ENCODE measurements around the gene DDOST.
A peak's percentile ranks its signal among the peaks of the same experiment; 100 is the strongest.

DDOST gene

DNA sequence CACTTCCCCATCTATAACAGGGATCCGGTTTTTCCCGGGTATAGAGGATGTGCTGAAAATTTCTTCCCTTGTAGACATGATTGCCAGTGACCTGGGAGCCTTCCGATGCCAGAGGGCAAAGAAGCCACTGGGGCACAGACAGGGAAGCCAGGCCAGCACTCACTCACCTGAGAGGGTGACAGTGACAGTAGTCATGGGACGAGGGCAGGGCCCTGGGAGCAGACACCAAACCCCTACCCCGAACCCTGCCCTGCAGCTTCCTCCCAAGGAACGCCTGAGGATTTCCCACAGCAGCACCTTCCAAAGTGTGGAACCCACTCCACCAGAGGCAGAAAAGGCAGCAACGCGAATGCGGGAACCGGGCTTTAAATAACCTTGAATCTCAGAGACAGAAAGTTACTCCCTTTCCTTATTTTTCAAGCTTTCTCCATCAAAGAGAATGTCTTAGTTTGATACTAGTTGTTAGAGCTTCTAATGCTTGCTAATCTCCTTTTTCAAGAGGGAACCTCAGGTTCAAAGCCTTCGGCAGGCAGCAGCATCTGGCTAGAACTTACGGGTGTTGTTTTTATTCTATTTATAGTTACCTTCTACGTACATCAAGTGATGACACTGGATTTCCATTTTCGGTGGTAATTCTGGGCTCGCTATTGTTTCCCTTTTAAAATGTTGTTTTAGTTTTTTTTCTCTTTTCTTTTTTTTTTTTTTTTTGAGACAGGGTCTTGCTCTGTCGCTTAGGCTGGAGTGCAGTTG lies 2.8 kb downstream of the DDOST start:
- DNase-seq = no peak

DNA sequence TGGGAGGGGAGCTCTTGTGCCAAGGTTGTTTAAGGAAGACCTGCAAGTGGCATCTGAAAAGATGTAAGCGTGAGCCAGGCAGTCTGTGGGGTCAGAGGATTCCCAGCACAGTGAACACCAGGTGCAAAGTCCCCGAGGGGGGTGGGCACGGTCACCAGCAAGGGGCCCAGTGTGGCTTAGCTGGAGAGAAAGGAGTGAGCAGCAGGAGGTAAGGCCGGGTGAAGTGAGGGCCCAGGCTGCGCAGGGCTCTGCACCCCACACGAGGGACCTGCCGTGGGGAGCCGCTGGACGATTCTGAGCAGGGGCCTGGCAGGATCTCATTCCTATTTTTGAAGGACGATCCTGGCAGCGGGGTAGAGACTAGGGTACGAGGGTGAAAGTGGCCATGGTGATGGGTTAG lies 4.1 kb downstream of the DDOST start:
- no peak for DNase-seq

DNA sequence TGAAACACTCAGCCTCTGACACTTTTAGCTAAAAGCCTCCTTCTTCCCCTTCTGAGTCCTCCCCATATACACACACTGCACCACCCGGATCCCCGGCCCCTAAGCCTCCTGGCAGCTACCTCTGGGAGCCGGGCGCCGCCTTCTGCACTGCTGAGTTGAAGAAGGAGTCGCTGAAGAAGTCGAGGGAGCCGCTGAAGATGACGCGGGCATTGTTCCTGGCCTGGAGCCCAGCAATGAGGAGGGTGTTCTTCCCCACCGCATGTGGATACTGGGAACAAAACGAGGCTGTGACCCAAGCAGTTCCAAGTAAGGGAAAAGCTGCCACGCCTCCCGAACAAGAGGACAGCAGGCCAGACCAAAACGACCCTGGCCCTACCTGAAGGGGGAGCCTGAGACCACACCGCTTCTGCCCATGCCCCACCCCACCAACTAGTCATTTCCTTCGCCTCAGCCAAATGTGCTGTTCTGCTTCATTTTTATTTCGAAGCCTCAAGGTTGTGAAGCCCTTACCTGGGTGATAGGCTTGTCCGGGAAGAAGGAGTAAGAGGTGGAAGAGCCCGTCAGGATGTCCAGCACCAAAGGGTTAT lies 7.0 kb downstream of the DDOST start:
- no peak for DNase-seq

DNA sequence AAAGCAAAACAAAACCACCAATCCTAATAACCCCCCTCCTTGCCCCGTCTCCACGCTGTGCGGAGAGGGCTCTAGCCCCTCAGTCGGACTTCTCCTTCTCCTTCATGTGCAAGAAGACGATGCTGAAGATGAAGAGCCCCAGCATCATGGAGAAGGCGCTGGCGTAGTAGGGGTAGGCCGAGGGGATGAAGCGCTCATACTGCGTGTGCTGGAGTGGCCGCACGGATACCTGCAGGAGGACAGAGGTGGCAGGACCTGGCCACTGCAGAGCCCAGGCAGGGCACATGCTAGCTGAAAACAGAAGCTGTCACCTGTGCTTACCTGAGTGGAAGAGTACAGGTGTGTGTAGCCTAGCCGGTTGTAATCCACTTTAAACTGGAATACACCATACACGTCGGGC lies 8.9 kb downstream of the DDOST start:
- DNase-seq = no peak

DNA sequence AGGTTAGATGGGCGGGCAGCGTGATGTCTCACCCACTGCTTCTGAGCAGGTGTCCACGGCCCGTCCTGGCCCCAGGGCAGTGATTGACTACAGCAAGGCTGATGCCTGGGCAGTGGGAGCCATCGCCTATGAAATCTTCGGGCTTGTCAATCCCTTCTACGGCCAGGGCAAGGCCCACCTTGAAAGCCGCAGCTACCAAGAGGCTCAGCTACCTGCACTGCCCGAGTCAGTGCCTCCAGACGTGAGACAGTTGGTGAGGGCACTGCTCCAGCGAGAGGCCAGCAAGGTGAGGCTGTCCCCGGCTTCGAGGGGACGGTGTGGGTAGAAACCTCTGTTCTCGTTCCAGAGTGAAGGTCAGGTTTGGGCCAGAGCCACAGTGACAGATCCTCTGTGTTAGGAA lies 12.2 kb downstream of the DDOST start:
- DNase-seq = no peak

DNA sequence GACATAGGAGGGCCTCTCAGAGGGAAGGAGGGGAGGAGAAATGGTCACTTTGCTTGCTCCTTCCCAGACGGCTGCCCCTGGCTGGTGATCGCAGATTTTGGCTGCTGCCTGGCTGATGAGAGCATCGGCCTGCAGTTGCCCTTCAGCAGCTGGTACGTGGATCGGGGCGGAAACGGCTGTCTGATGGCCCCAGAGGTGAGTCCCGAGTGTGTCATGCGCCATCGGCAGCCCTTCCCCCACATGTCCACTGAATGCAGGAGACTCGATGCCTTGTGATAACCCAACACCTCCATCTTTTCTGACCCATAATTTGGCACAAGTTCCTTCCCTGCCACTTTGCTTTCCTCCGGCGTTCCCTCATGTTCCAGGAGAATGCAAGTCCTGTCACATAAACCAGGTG lies 12.7 kb downstream of the DDOST start:
- no peak for DNase-seq

DNA sequence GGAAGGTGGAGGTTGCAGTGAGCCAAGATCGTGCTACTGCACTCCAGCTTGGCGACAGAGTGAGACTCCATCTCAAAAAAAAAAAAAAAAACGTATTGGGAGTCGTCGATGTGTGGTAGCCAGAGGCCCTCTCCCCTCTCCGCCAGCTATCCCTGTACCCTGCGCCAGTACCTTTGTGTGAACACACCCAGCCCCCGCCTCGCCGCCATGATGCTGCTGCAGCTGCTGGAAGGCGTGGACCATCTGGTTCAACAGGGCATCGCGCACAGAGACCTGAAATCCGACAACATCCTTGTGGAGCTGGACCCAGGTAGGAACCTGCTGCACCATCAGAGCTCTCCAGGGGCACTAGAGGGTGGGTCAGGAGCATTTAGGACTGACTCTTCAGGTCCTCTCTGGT lies 15.8 kb downstream of the DDOST start:
- no peak for DNase-seq

DNA sequence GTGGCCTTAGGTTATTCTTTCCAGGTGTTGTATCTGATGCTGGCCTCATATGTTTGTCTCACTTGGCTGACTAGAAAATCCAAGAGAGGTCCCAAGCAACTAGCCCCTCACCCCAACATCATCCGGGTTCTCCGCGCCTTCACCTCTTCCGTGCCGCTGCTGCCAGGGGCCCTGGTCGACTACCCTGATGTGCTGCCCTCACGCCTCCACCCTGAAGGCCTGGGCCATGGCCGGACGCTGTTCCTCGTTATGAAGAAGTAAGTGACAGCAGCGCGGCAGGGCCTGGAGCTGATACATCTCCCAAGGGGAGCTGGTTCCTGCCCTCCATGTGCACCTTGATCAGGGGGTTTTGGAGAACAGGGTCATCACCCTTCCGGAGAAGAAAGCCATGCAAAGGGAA lies 16.8 kb downstream of the DDOST start:
- DNase-seq = no peak

DNA sequence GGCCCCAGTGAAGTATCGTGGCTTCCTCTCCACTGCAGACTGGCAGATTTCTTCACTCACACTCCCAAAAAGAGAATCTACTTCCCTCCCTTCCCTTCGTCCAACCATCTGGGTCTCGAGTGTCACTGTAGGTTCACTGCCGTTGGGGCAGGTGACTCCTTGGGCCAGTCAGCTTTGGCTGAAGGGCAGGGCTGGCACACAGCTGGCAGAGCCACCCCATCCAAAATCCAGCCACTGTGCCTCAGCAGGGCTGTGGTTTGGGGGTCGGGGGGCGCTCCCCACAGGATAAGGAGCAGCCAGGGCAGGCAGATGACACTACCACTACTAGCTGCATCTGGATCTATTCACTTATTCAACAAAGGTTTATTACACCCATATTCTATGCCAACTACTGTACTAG lies 18.1 kb downstream of the DDOST start:
- DNase-seq = no peak

DNA sequence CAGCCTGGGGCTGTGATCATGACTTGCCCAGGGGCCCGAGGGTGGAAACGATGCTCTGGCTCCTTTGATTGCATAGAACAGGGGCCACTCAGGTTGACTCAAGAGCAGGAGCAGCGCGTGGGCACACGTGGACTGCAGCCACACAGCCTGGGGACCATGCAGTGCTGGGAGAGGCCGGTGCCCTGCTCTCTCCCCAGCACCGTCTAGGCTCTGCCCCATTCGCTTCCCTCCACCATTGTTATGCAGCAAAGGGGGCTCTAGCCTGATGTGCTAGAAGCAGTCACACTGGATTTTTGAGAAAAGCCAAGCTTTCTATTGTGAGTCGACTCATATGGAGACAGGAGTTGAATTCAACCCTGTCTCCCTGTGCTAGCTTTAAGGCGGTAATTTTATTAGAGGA lies 19.2 kb downstream of the DDOST start:
- DNase-seq = no peak

DNA sequence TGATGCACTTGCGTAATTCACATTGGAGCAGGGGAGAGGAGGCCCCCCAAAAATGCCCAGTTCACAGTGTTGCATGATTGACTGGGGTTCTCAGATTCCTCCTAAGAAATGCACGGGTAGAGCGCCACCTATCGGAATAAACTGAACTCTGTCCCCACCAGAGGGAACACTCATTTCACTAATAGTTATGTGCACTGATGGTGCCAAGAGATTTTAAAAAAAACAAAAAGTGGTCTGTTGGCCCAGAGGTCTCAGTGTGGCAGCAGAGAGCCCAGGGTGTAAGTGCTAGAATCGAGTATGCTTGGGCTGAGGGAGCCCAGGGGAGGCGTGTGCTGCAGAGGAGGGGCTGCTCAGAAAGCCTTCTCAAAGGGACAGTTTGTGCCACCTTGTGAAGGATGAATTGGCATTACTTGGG lies 21.0 kb downstream of the DDOST start:
- peak; percentile 53 to 68 for DNase-seq

DNA sequence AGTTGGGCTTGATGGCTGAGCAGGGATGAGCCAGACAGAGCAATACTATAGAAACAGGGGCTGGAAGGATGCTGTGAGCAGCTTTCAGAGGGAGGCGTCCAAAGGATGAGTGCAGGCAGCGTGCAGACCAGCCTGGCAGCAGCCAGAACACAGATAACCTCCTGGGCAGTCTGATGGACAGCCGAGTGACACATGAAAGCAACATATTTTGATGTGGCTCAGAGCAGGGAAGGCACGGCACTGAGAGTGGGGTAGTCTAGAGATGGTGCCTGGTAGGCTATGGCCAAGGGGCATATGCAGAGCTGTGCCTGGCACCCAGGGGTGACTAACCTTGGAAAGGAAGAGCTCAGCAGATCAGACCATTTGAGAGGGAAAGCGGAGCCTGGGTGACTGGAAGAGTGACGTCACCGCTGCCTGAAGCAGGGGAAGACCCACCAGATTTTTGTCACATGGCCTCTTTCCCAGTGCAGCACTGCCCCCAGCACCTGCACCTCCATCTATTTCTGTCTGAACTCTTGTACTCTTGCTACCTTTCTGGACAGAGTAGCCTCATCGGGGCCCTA lies 24.3 kb downstream of the DDOST start:
- no peak for DNase-seq

DNA sequence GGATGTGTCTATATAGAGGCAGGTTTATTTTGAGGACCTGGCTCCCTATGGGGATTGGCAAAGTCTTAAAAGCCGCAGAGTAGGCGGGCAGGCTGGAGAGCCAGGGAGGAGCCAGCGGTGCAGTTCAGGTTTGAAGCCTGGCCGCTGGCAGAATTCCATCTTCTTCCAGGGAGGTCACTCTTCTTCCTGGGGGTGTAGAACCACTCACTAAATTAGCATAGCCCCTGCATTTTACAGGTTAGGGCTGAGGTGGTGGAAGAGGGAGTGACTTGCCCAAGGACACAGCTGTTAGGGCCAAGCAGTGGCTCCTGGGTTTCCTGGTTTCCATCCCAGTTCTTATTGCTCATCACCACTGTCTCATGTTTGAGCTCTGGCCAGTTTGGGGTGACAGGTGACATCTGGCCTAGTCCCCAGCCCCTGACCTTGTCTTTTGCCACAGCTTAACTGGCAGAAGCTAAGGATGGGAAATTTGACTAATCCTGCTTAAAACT lies 26.5 kb downstream of the DDOST start:
- peak; percentile 9 to 33 for DNase-seq

DNA sequence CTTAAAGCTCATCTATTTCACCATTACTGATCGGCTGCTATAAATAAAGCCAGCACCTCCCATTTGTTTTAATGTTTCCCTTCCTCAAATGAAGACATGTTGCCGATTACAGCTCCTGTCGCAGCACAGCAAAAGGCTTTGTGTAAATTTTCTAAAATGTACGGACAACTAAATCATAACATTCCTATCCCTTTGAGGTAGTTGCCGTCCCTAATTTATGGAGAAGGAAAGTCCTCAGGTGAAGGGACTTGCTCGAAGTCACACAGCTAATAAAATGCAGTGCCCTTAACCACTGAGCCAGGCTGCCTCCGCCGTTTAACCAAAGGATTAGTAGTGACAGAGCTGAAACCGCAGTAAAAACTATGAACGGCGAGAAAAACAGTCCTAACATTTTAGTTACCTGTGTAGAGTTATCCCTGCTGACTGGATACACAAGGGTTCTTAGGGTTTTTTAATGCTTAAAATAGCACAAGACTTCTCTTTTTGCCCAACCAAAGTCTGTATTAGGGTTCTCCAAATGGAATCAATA lies 27.0 kb downstream of the DDOST start:
- DNase-seq = peak; percentile 9 to 29

DNA sequence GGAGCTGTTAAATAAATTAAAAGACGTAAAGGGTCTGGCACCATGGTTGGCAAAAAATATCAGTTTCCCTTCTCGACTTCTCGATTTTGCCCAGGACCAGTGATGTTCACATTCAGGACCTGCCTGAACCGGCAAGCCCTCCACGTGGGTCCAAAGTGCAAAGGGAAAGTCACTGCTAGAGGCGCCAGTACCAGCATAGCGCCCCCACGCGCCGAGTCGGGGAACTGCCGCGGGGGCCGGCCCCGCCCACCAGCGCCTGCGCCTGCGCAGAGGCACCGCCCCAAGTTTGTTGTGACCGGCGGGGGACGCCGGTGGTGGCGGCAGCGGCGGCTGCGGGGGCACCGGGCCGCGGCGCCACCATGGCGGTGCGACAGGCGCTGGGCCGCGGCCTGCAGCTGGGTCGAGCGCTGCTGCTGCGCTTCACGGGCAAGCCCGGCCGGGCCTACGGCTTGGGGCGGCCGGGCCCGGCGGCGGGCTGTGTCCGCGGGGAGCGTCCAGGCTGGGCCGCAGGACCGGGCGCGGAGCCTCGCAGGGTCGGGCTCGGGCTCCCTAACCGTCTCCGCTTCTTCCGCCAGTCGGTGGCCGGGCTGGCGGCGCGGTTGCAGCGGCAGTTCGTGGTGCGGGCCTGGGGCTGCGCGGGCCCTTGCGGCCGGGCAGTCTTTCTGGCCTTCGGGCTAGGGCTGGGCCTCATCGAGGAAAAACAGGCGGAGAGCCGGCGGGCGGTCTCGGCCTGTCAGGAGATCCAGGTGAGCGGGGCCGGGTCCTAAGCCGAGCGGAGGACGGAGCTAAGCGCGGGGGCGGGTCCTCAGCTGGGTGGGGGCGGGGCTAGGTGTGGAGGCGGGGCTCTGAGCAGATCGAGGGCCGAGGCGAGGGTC lies 27.7 kb downstream of the DDOST start, which contains the start of gene PINK1:
Gene PINK1 (plus strand): TSS at position 269 of the 875 bp plus-strand sequence. CDS start 91 bp downstream, at position 360.
- DNase-seq = peak; percentile 78 to 85

DNA sequence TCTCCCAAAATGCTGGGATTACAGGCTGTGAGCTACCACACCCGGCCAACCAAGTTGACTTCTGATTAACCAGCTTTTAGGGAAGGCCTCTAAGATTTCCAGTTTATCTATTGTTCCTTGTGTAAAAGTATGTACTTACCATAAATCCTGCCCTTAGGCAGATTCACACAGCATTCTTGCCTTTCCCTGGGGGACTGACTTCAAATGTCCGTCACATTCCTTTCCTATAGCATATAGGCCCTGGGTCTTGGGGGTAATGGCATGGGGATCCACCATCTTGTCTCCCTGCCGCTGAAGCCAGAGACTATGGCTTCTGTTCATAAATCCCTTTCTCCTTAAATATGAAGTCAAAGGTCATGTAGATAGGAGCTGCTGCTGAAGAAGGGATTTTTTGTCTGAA lies 28.8 kb downstream of the DDOST start:
- no peak for DNase-seq

DNA sequence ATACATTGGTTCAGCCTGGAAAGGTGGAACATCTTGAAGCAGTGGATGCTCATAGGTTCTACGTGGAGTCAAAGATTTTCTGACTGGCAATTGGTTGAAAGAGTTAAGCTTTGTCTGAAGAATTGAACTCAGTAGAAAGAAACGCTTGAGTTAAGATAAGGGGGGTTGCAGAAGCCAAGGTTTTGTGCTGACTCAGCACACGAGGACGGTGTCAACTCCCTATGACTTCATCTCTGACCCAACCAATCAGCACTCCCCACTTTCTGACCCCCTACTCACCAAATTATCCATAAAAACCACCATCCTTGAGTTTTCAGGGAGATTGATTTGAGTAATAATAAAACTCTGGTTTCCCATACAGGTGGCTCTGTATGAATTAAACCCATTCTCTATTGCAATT lies 30.4 kb downstream of the DDOST start:
- no peak for DNase-seq

DNA sequence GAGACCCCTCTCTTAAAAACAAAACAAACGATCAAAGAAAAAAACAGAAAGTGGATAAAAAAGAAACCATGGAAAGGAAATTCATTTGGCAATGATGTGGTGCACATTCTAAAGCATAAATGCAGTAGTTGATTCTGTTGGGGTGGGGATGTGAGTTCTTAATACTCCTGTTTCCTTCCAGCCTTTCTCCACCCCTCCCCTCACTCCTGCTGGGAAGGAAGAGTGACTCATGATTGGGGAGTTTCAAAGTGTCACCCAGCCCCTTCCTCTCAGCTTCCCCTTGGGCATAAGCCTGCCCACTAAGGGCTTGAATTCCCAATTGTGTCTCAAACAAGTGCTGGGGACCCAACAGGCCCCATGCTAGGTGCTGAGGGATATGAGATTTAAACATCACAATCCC lies 34.6 kb downstream of the DDOST start:
- no peak for DNase-seq

DNA sequence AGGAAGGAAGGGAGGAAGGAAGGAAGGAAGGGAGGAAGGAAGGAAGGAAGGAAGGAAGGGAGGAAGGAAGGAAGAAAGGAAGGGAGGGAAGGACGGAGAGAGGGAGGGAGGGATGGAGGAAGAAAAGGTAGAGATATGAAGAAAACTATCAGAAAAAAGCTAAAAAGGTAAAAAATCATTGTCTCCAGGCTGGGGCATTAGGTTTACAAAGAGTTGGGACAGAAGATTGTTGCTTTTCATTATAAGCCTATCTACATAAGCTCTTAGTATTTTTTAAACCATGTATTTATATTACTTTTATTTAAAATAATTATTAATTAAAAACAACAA lies 35.1 kb downstream of the DDOST start:
- DNase-seq = no peak

DNA sequence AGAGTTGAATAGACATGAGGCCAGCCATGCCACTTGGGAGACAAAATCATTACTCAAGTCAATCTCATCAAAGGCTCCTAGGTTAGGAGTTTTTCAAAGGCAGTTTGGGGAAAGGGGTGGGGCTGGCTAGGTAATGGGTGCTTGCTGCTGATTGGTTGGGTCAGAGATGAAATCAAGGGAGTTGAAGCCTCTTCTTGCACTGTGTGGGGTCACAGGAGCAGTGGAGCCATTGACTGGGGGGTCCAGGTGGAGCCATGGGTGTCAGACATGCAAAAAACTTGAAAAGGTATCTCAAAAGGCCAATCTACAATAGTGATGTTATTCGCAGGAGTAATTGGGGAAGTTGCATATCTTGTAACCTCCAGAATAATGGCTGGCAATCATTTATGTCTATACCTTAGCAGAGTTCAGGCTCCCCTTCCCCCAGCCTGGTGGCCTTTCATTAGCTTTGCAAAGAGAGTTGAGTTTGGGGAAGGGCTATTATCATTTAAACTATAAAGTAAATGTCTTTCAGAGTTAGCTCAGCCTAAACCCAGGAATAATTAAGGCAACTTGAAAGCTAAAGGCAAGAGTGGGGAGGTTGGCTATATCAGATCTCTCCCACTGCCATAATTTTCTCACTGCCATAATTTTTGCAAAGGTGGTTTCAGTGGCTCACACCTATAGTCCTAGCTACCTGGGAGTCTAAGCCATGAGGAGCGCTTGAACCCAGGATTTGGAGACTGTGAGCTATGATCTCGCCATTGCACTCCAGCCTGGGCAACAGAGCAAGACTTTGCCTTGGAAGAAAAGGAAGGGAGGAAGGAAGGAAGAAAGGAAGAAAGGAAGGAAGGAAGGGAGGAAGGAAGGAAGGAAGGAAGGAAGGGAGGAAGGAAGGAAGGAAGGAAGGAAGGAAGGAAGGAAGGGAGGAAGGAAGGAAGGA lies 35.7 kb downstream of the DDOST start:
- no peak for DNase-seq

DNA sequence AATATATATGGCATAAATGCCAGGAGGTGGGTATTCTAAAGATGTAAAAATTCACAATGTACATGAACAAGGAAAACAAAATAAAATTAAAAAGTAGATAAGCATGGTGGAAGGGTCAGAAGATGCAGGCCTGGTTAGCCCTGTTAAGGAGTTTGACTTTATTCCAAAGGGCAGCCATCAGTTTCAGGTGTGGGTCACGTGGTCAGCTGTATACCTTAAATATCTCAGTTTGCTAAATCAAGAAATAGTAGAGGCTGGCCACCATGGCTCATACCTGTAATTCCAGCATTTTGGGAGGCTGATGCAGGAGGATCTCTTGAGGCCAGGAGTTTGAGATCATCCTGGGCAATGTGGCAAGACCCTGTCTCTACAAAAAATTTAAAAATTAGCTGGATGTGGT lies 36.5 kb downstream of the DDOST start:
- no peak for DNase-seq

DNA sequence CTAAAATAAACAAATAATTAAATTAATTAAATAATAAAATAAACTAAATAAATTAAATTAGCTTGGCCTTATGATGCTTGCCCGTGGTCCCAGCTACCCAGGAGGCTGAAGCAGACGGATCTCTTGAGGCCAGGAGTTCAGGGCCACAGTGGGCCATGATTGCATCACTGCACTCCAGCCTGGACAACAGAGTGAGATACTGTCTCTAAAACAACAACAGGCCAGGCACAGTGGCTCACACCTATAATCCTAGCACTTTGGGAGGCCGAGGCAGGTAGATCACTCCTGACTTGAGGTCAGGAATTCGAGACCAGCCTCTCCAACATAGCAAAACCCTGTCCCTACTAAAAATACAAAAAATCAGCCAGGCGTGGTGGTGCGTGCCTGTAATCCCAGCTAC lies 40.2 kb downstream of the DDOST start:
- DNase-seq = no peak

Measured in activated CD4-positive, alpha-beta T cell treated with anti-CD3 and anti-CD28 coated beads, Interleukin-2, amount 50 U/mL, for 48 hours (primary cell).